Vagina (tissue), 2 donors: ENCODE data around the gene ZIC2. TPM values are rescaled to one million over a fixed set of nuclear protein-coding genes. Genes with fewer than 3 reads are reported as not detected.
"Not testable (repeated sequence)": the region's sequence is repeated elsewhere in the genome, so short reads cannot be mapped to it uniquely, and the experiment has no call there.

Source experiments
- DNase-seq, 2 donors: peaks; one replicate each; pipeline ENCODE4 v3.0.0-alpha.2; 2017; ENCODE audit errors: extremely low spot score in 2 of 2
- H3K27ac ChIP-seq: fragments of 200-600 bp; sonication (generic); one replicate; pipeline ENCODE4 v1.5.1; 2019
- H3K27me3 ChIP-seq: fragments of 200-600 bp; sonication (generic); one replicate; pipeline ENCODE4 v1.5.1; 2019
- H3K36me3 ChIP-seq, 2 donors: fragments of 200-600 bp; sonication (generic); one replicate each; pipeline ENCODE4 v1.5.1; 2017 to 2019
- H3K4me1 ChIP-seq: fragments of 200-600 bp; sonication (generic); one replicate; pipeline ENCODE4 v1.5.1; 2019
- H3K4me3 ChIP-seq, 2 donors: fragments of 200-600 bp; sonication (generic); 1 replicate in 1 of 2; 2 replicates in 1 of 2; pipeline ENCODE4 v1.5.1; 2016 to 2019
- H3K9me3 ChIP-seq: fragments of 200-600 bp; sonication (generic); one replicate; pipeline ENCODE4 v1.5.1; 2019
- CTCF ChIP-seq, 3 experiments: fragments of 450-650 bp in 2 of 3; fragments of 200-600 bp in 1 of 3; sonication (generic) in 1 of 3; IDR thresholded peaks; one replicate each; pipeline ENCODE4 v1.5.1; 2017 to 2019; ENCODE audit warnings: antibody characterized with exemption in 3 of 3, mild to moderate bottlenecking in 2 of 3, moderate library complexity in 2 of 3
- POLR2A ChIP-seq, 2 donors: fragments of 450-650 bp; IDR thresholded peaks; one replicate each; pipeline ENCODE4 v1.6.1; 2017; ENCODE audit warnings: antibody characterized with exemption in 2 of 2, mild to moderate bottlenecking in 2 of 2, moderate library complexity in 2 of 2
- POLR2AphosphoS5 ChIP-seq, 2 donors: sonication (generic); formaldehyde crosslinking; IDR thresholded peaks; one replicate each; pipeline ENCODE4 v1.9.0; 2017; ENCODE audit warnings: antibody characterized with exemption in 2 of 2, mild to moderate bottlenecking in 2 of 2, low read depth in 1 of 2; ENCODE audit not compliant: insufficient read depth in 1 of 2
- intact Hi-C: fragments of 100-400 bp; cut with DNase I; formaldehyde crosslinking; loops from one replicate; pipeline ENCODE4 v1.15.1; 2023
- total RNA-seq: library from RNA; depleted of rRNA; stranded (reverse); fragments of >200 nt; gene quantifications from one replicate; pipeline ENCODE4 v1.2.3, GENCODE V29; 2016

ZIC2 gene
- total RNA-seq, 1 donor from 2014 or later = not detected

GRCh38 chr13:99948907-99949678, 32.5 kb upstream of the ZIC2 start:
- Histone ChIP-seq H3K4me1 (no peaks in the 10 kb centered on the region), H3K36me3 (no peaks in the 10 kb centered on the region), H3K27ac (no peak overlapping the region), H3K27me3 (no peaks in the 10 kb centered on the region), H3K9me3 (no peaks in the 10 kb centered on the region), H3K4me3 (no peak overlapping the region)
- no peak for DNase-seq
- intact Hi-C loops = no loop called here
- TF ChIP-seq POLR2AphosphoS5 (IDR thresholded peaks at IDR 0.05; ENCODE audit: insufficient read depth in 1 of 2, low read depth in 1 of 2) (no peak), POLR2A (IDR thresholded peaks at IDR 0.05) (no peak), CTCF (IDR thresholded peaks at IDR 0.05) (no peak)

- no peaks in the 10 kb centered on the region for H3K27me3 ChIP-seq
- no peak for TF ChIP-seq CTCF (IDR thresholded peaks at IDR 0.05)
- TF ChIP-seq POLR2A (IDR thresholded peaks at IDR 0.05) = no peak
- no peak for TF ChIP-seq POLR2AphosphoS5 (IDR thresholded peaks at IDR 0.05; ENCODE audit: insufficient read depth in 1 of 2, low read depth in 1 of 2)
- no peak for DNase-seq
- H3K4me1 ChIP-seq = no peaks in the 10 kb centered on the region
- intact Hi-C loops = no loop called here
- no peaks in the 10 kb centered on the region for H3K36me3 ChIP-seq
- H3K9me3 ChIP-seq = no peaks in the 10 kb centered on the region
- no peak overlapping the region for H3K4me3 ChIP-seq
- no peak overlapping the region for H3K27ac ChIP-seq
Measured at GRCh38 chr13:99949679-99950413, 31.7 kb upstream of the ZIC2 start.

GRCh38 chr13:99951666-99952065, 29.9 kb upstream of the ZIC2 start:
- H3K4me3 ChIP-seq, H3K27ac ChIP-seq, DNase-seq, H3K36me3 ChIP-seq, H3K9me3 ChIP-seq, H3K27me3 ChIP-seq, intact Hi-C loops: not testable (repeated sequence)
- H3K4me1 ChIP-seq = peaks cover 12% of the 10 kb centered on the region

- peaks cover 6% of the 10 kb centered on the region for H3K27me3 ChIP-seq
- intact Hi-C loops = no loop called here
Measured at GRCh38 chr13:99953138-99953755, 28.3 kb upstream of the ZIC2 start.

More at GRCh38 chr13:99953138-99953755, 28.3 kb upstream of the ZIC2 start:
- no peak overlapping the region for H3K4me3 ChIP-seq
- H3K36me3 ChIP-seq = no peaks in the 10 kb centered on the region
- TF ChIP-seq POLR2A (IDR thresholded peaks at IDR 0.05) = no peak
- no peak for TF ChIP-seq POLR2AphosphoS5 (IDR thresholded peaks at IDR 0.05; ENCODE audit: insufficient read depth in 1 of 2, low read depth in 1 of 2)
- TF ChIP-seq CTCF (IDR thresholded peaks at IDR 0.05) = no peak
- H3K4me1 ChIP-seq = peaks cover 20% of the 10 kb centered on the region
- no peaks in the 10 kb centered on the region for H3K9me3 ChIP-seq
- no peak for DNase-seq
- H3K27ac ChIP-seq = no peak overlapping the region
